Fibroblast of pulmonary artery (primary cell): ENCODE measurements around the gene TUBG2.

ENCODE experiments used
- DNase-seq: peaks from one replicate; pipeline ENCODE4 v3.0.0-alpha.2; 2010; ENCODE audit warnings: low read depth
- H3K4me3 ChIP-seq: replicated peaks from 2 replicates; pipeline ENCODE4 v1.5.1; 2011; ENCODE audit warnings: low read depth, mild to moderate bottlenecking, control low read depth, low read length, moderate library complexity
- CTCF ChIP-seq: IDR thresholded peaks from 2 replicates; pipeline ENCODE4 v1.5.1; 2011; ENCODE audit warnings: mild to moderate bottlenecking, control low read depth, low read length, inconsistent platforms; ENCODE audit errors: missing control alignments

The TUBG2 gene

GRCh38 chr17:42695500-42695899, 36.4 kb downstream of the TUBG2 start:
- H3K4me3 ChIP-seq: no peak overlapping the region
- no peak for DNase-seq
- TF ChIP-seq CTCF: no peak

- no peak overlapping the region for H3K4me3 ChIP-seq
- no peak for DNase-seq
- TF ChIP-seq CTCF: no peak
These were observed 38.2 kb downstream of the TUBG2 start for GRCh38 chr17:42697108-42697811.

- peak; percentile 89 for DNase-seq
- no peak for TF ChIP-seq CTCF
- no peak overlapping the region for H3K4me3 ChIP-seq
These were observed 39.8 kb downstream of the TUBG2 start for GRCh38 chr17:42698736-42699414.

GRCh38 chr17:42699415-42699740, 40.3 kb downstream of the TUBG2 start:
- no peak overlapping the region for H3K4me3 ChIP-seq
- TF ChIP-seq CTCF: no peak
- no peak for DNase-seq

- TF ChIP-seq CTCF: no peak
- no peak overlapping the region for H3K4me3 ChIP-seq
These were observed 41.7 kb downstream of the TUBG2 start for GRCh38 chr17:42700586-42701289.

GRCh38 chr17:42702446-42702845, 43.4 kb downstream of the TUBG2 start:
- no peak for DNase-seq
- no peak overlapping the region for H3K4me3 ChIP-seq
- no peak for TF ChIP-seq CTCF

More at GRCh38 chr17:42700586-42701289, 41.7 kb downstream of the TUBG2 start:
- DNase-seq: no peak
